Smooth muscle cell (in vitro differentiated cells): ENCODE results near the gene THOC6. TPM values are rescaled to one million over a fixed set of nuclear protein-coding genes. Genes with fewer than 3 reads are reported as not detected.

Experiments used
- DNase-seq: peaks from one replicate; lab custom pipeline; 2025; ENCODE audit not compliant: unreplicated experiment; lab: John Stamatoyannopoulos, UW
- H2AFZ ChIP-seq: fragments of 200-600 bp; sonication (generic); 2 replicates; pipeline ENCODE4 v1.6.0; 2016; ENCODE audit warnings: antibody characterized with exemption, low read depth, mild to moderate bottlenecking
- H3F3A ChIP-seq: fragments of 200-600 bp; sonication (generic); 2 replicates; pipeline ENCODE4 v1.6.0; 2017; ENCODE audit warnings: antibody characterized with exemption, low read depth
- H3K27ac ChIP-seq: fragments of 200-600 bp; sonication (generic); 2 replicates; pipeline ENCODE4 v1.5.1; 2016; ENCODE audit warnings: low read depth, mild to moderate bottlenecking
- H3K27me3 ChIP-seq: fragments of 200-600 bp; sonication (generic); 2 replicates; pipeline ENCODE4 v1.6.1; 2016; ENCODE audit warnings: low read depth, mild to moderate bottlenecking
- H3K36me3 ChIP-seq: fragments of 200-600 bp; sonication (generic); 2 replicates; pipeline ENCODE4 v1.5.1; 2016; ENCODE audit warnings: low read depth
- H3K4me1 ChIP-seq: fragments of 200-600 bp; sonication (generic); 2 replicates; pipeline ENCODE4 v1.5.1; 2016; ENCODE audit warnings: low read depth
- H3K4me2 ChIP-seq: fragments of 200-600 bp; sonication (generic); 2 replicates; pipeline ENCODE4 v1.6.0; 2016; ENCODE audit warnings: mild to moderate bottlenecking
- H3K4me3 ChIP-seq: fragments of 200-600 bp; sonication (generic); 2 replicates; pipeline ENCODE4 v1.5.1; 2016; ENCODE audit warnings: mild to moderate bottlenecking
- H3K79me2 ChIP-seq: fragments of 200-600 bp; sonication (generic); 2 replicates; pipeline ENCODE4 v1.6.0; 2016; ENCODE audit warnings: low read depth, mild to moderate bottlenecking
- H3K9ac ChIP-seq: fragments of 200-600 bp; sonication (generic); 2 replicates; pipeline ENCODE4 v1.6.0; 2016; ENCODE audit warnings: low read depth
- H3K9me3 ChIP-seq: fragments of 200-600 bp; sonication (generic); replicated peaks from 2 replicates; pipeline ENCODE4 v1.5.1; 2016; ENCODE audit warnings: low read depth
- H4K20me1 ChIP-seq: fragments of 200-600 bp; sonication (generic); 2 replicates; pipeline ENCODE4 v1.6.0; 2016; ENCODE audit warnings: low read depth
- WGBS: methylation state at CpG from one replicate; pipeline ENCODE4 v1.1.7; 2016; ENCODE audit warnings: low lambda C conversion rate; 5-methylcytosine and 5-hydroxymethylcytosine counted together
- polyA plus RNA-seq: library from polyadenylated mRNA; unstranded; fragments of >200 nt; fragmentation: Nextera tagmentation; extraction: Ambion mirVana; gene quantifications from 2 replicates; pipeline ENCODE4 v1.2.1, GENCODE V29; 2016
- total RNA-seq: library from RNA; depleted of rRNA; stranded (reverse); fragments of >200 nt; gene quantifications from 2 replicates; pipeline ENCODE4 v1.2.3, GENCODE V29; 2014
- TF ChIP-seq, protein P1 (sequence below): fragments of 200-600 bp; sonication (generic); IDR thresholded peaks from 2 replicates; pipeline ENCODE4 v1.5.1; 2017; ENCODE audit warnings: borderline replicate concordance, mild to moderate bottlenecking, antibody characterized with exemption; ENCODE audit not compliant: insufficient read depth, poor library complexity, severe bottlenecking

Gene THOC6
- total and polyA plus RNA-seq, 2 experiments from 2014 or later: 28.9 to 59.4 TPM

DNA sequence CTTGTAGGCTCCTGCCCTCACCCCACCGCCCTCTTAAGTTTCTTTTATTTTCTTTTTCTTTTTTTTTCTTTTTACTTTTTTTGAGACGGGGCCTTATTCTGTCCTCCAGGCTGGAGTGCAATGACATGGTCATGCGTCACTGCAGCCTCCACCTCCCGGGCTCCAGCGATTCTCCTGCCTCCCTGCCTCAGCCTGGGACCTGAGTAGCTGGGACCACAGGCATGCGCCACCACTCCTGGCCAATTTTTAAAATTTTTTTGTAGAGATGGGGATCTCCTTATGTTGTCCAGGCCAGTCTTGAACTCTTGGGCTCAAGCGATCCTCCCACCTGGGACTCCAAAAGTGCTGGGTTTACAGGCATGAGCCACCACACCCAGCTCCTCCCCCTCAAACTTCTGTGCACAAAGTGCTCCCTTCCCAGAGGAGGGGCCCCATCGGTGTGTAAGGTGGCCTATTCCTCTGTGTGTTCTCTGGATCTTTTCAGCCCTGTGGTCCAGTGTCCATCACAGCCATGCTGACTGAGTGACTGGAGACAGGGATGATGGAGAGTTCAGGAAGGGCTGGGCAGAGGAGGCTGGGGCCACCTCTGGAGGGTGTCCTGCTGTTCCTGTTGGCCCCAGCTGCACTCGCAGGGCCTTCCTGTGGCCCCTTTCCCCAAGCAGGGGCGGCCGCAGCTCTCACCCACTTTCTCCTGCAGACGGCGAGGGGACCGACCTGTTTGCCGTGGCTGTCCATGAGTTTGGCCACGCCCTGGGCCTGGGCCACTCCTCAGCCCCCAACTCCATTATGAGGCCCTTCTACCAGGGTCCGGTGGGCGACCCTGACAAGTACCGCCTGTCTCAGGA, 32.7 kb downstream of the THOC6 start:
- Histone ChIP-seq H3F3A (peaks cover 12% of the 10 kb centered on the region), H2AFZ (no peak overlapping the region)
- 97% methylated on average over 17 of the region's 19 CpGs for WGBS

DNA sequence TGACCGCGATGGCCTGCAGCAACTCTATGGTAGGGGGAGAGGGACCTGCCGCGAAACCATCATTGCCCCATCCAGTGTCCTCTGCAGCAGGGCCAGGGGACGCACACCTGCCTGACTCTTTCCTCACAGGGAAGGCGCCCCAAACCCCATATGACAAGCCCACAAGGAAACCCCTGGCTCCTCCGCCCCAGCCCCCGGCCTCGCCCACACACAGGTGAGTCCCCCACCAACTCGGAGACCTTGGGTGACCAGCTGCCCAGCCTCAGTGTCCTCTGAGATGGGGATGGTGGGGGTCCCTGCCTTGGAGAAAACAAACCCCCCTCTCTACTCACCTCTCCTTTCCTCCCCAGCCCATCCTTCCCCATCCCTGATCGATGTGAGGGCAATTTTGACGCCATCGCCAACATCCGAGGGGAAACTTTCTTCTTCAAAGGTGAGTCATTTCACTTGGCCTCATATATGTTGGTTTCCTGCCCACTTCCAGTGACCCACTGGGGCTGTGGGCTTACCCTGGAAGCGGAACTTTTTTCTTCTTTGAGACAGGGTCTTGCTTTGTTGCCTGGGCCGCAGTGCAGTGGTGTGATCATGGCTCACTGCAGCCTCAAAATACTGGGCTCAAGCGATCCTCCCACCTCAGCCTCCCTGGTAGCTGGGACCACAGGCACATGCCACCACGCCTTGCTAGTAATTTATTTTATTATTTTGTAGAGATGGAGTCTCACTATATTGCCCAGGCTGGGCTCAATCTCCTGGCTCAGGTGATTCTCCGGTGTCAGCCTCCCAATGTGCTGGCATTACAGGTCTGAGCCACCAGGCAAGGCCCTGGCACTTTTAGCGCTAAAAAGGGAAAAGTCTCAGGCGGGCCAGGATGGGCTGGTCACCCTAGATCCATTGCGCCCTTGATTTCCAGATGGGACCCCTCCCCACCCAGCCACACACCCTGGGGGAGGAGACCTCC, 33.6 kb downstream of the THOC6 start:
- Histone ChIP-seq H3K4me2 (peak overlapping the region; percentile 99), H4K20me1 (peaks cover 9% of the 10 kb centered on the region), H3K4me3 (peak overlapping the region; percentile 99), H3K9me3 (no peaks in the 10 kb centered on the region), H3K27ac (no peak overlapping the region), H3F3A (peaks cover 12% of the 10 kb centered on the region), H3K27me3 (no peaks in the 10 kb centered on the region), H3K9ac (no peak overlapping the region), H3K4me1 (peaks cover 7% of the 10 kb centered on the region), H3K79me2 (no peaks in the 10 kb centered on the region), H2AFZ (no peak overlapping the region), H3K36me3 (no peaks in the 10 kb centered on the region)
- DNase-seq: no peak
- 93% methylated on average over 22 of the region's 22 CpGs for WGBS
- TF ChIP-seq, protein P1, sequence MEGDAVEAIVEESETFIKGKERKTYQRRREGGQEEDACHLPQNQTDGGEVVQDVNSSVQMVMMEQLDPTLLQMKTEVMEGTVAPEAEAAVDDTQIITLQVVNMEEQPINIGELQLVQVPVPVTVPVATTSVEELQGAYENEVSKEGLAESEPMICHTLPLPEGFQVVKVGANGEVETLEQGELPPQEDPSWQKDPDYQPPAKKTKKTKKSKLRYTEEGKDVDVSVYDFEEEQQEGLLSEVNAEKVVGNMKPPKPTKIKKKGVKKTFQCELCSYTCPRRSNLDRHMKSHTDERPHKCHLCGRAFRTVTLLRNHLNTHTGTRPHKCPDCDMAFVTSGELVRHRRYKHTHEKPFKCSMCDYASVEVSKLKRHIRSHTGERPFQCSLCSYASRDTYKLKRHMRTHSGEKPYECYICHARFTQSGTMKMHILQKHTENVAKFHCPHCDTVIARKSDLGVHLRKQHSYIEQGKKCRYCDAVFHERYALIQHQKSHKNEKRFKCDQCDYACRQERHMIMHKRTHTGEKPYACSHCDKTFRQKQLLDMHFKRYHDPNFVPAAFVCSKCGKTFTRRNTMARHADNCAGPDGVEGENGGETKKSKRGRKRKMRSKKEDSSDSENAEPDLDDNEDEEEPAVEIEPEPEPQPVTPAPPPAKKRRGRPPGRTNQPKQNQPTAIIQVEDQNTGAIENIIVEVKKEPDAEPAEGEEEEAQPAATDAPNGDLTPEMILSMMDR: no peak

More for the DNA sequence above, 32.7 kb downstream of the THOC6 start:
- Histone ChIP-seq H3K79me2 (no peaks in the 10 kb centered on the region), H3K4me3 (no peak overlapping the region), H3K36me3 (no peaks in the 10 kb centered on the region), H3K4me1 (peaks cover 7% of the 10 kb centered on the region), H3K4me2 (no peak overlapping the region), H3K9ac (no peak overlapping the region), H3K27ac (no peak overlapping the region), H3K9me3 (no peaks in the 10 kb centered on the region), H3K27me3 (no peaks in the 10 kb centered on the region), H4K20me1 (peaks cover 9% of the 10 kb centered on the region)
- DNase-seq: no peak
- TF ChIP-seq, protein P1: no peak

DNA sequence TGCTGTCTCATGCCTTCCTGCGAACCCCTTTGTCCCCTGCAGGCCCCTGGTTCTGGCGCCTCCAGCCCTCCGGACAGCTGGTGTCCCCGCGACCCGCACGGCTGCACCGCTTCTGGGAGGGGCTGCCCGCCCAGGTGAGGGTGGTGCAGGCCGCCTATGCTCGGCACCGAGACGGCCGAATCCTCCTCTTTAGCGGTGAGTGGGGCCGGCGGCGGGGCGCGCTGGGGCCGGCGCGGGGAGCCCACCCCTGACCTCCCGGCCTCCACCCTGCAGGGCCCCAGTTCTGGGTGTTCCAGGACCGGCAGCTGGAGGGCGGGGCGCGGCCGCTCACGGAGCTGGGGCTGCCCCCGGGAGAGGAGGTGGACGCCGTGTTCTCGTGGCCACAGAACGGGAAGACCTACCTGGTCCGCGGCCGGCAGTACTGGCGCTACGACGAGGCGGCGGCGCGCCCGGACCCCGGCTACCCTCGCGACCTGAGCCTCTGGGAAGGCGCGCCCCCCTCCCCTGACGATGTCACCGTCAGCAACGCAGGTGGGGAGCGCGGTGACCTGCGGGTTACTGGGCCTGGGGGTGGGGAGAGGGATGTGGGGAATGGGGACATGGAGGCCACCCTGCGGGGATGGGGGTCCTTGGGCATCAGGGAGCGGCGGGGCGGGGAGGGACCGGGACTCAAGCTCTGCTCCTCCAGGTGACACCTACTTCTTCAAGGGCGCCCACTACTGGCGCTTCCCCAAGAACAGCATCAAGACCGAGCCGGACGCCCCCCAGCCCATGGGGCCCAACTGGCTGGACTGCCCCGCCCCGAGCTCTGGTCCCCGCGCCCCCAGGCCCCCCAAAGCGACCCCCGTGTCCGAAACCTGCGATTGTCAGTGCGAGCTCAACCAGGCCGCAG, 34.5 kb downstream of the THOC6 start:
- no peak for DNase-seq
- Histone ChIP-seq H3K9ac (peak overlapping the region; percentile 84), H3K79me2 (no peaks in the 10 kb centered on the region), H4K20me1 (peaks cover 9% of the 10 kb centered on the region), H2AFZ (peak overlapping the region; percentile 97), H3K4me3 (peak overlapping the region; percentile 99), H3K27me3 (no peaks in the 10 kb centered on the region), H3K4me1 (peaks cover 7% of the 10 kb centered on the region), H3F3A (peaks cover 12% of the 10 kb centered on the region), H3K9me3 (no peaks in the 10 kb centered on the region), H3K4me2 (peak overlapping the region; percentile 99), H3K36me3 (no peaks in the 10 kb centered on the region), H3K27ac (no peak overlapping the region)
- TF ChIP-seq, protein P1: no peak
- WGBS: 26% methylated on average over 23 of the region's 77 CpGs
